Dedifferentiated amniotic fluid mesenchymal stem cell (primary cell): ENCODE results near the gene APOC1.

Source experiments
- DNase-seq: peaks from one replicate; pipeline ENCODE4 v3.0.0-alpha.2; 2016; ENCODE audit errors: extremely low spot score

Gene APOC1

DNA sequence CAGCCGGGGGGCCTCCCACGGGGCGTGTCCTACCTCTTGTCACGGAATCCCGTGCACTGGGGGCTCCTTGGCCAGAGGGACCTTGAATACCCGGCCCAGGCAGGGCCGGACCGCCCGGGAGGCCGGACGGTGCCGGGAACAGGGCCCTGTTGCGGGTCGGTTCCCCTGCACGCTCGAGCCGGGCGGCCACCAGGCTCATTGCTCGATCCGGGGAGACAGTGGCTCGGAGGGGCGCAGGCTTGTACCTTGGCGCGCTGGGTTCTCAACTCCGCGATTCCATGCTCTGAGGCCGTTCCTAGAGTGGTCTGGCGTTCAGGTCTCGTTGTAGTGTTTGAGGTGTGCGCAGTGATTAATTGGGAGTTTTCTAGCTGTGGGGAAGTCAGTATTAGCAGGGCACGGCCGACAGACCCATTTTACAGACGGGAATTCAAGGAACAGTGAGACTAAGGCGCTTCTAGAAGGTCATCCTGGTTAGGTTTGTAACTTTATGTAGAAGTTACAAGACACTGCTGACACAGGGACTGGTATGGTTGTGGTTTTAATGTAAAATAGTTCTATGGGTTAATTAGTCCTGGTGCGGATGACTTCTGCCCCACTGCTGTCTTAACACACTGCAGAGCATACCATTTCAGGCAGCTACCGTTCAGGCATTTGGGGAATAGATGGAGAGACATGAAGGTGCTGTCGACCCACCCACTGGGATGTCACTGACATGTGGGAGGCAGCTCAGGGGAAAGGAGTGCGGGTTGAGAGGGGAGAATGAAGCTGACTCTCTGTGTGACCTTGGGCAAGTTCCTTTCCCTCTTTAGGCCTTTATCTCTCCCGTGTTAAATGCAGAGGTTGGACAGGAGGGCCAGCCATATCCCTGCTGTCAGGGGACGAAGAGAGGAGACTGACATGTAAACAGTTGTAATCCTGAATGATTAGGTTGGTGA, 41.4 kb downstream of the APOC1 start:
- DNase-seq: no peak

DNA sequence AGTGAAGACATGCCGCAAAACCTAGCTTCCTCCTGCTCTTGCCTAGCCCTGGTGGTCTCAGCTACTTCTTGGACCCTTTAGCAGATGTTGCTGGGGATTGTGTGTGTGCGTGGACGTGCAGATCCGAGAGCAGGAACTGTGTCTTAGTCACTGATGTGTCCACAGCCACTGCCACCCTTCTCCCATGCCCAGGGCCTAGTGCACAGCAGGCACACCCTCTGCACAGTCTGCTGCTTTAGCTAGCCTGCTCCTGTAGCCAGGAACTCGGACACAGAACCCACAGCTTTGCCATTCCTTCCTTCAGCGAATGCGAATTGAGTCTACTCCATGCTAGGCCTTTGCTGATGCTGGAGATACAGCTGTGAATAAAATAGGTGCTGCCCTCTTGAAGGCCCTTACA, 43.1 kb downstream of the APOC1 start:
- DNase-seq: no peak

DNA sequence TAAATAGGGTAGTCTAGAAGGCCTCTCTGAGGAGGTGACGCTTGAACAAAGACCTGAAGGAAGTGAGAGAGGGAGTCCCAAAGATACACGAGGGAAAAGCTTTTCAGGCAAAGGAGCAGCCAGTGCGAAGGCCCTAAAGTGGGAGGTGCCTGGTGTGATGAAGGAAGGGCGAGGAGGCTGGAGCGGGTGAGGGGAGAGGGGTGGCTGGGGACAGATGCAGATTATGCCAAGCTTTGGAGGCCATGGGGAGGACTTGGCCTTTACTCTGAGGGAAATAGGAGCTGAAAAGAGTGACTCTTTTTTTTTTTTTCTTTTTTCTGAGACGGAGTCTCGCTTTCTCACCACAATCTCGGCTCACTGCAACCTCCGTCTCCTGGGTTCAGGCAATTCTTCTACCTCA, 43.7 kb downstream of the APOC1 start:
- DNase-seq: no peak

DNA sequence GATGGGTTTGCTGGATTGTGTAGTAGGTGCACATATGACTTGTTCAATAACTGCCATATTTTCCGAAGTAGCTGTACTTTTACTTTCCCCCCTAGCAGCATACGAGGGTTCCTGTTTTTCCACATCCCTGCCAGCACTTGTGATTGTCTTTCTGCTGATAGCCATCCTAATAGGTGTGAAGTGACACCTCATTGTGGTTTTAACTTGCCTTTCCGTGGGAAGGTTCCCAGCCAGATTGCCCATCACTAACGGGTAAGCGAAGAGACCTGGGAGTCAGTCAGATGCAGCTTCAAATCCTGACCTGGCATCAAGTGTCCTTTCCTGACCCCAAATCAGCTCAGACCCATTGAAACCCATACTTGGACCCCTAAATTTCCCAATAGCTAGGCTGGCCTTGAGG, 45.3 kb downstream of the APOC1 start:
- no peak for DNase-seq

DNA sequence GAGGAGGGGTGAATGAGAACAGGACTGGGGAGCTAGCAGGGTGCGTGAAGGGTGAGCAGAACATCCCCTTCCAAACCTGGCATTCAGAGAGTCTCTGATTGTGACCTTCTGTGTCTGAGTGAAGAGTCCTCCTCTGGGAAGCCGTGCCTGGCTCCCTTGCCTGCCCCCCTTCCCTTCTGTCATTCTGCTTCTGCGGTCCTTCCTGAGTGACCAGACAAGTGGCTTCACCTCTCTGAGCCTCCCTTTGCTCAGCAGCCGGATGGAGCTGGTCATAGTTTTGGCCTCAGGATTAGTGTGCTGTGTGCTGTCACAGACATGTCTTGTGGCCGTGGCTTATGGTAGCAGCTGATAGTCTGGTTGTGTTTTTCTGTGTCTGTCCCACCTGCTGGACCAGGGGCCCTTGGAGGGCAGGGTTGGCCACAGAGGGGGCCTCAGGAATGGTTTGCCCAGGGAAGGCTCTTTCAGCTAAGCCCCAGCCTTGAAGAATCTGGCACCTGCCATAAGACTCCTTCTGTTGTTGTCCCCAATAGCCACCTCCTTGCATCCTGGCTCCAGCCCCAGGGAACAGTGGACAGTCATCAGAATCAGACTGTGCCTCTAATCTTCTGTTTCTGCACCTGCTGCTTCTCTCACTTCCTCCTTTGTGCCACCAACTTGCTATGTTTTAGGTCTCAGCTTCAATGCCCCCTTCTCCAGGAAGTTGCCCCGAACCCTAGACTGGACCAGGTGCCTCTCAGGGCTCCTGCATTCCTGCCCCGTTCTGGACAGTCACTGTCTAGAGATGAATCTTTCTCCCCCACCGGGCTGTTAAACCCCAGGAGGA, 46.7 kb downstream of the APOC1 start:
- no peak for DNase-seq

DNA sequence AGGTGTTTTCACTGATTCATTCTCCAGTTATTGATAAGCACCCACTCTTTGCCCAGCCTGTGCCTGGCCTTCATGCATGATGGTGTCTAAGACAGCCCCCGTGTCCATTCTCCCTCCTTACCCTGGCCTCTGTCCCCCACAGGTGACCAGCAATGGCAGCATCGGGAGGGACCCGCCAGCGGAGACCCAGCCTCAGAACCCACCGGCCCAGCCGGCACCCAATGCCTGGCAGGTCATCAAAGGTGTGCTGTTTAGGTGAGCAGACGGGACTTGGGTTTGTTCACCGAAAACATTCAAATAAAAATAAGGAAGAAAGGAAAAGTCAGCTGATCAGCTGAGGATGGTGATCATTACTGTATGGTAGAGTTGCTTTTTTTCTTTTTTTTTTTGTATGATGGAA, 47.4 kb downstream of the APOC1 start:
- no peak for DNase-seq

DNA sequence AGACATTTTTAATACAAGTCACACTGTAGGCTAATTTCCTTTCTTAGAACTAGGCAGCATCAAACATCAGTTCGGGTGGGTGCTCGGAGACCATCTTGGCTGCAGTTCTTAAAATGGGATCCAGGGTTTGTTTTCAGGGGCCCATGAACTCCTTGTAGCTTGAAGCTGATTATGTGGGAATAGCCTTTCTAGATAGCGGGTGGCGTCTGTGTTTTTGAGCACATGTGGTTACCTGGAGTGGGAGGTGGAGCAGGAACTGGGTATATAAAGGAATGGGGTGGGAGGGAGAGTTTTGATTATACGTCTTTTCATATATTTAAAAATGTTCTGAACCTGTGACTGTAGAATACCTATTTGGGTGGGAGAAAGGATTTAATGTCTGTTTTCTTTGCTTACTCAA, 53.7 kb downstream of the APOC1 start:
- no peak for DNase-seq

DNA sequence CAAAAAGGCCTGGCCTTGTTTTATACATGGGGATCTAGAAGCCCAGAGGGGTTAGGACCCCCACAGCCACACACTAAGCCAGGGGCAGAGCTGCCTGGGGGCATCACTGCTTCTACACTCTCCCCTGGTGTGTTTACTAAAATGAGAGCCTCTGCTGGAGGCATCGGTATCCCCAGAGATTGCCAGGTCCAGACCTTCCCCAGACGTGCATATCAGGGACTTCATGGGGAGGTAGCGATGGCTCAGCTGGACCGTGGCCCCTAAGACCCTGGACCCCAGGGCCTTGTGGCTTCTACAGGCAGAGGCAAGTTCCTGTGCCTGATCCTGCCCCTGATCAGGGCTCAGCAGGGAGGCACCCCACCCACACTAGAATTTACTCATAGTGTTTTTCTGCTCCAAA, 54.3 kb downstream of the APOC1 start:
- DNase-seq: no peak
